SK-N-MC (cell line): ENCODE results near the gene OR5P2.
"Not testable (repeated sequence)": the region's sequence is repeated elsewhere in the genome, so short reads cannot be mapped to it uniquely, and the experiment has no call there.

ENCODE experiments used
- DNase-seq: peaks from one replicate; pipeline ENCODE4 v3.0.0-alpha.2; 2011; ENCODE audit warnings: low read depth, low spot score
- H3K27ac ChIP-seq: fragments of 200-600 bp; sonication (generic); 2 replicates; pipeline ENCODE4 v1.5.1; 2016; ENCODE audit warnings: mixed run types
- H3K36me3 ChIP-seq: fragments of 200-600 bp; sonication (generic); 2 replicates; pipeline ENCODE4 v1.6.1; 2017; ENCODE audit warnings: antibody characterized with exemption, low read length, mixed read lengths; ENCODE audit not compliant: insufficient read depth
- H3K4me3 ChIP-seq: fragments of 200-600 bp; sonication (generic); 2 replicates; pipeline ENCODE4 v1.5.1; 2016
- H3K9ac ChIP-seq: fragments of 200-600 bp; sonication (generic); 2 replicates; pipeline ENCODE4 v1.8.0; 2017; ENCODE audit warnings: mixed run types, mixed read lengths; ENCODE audit not compliant: insufficient read length
- H3K9me3 ChIP-seq: fragments of 200-600 bp; sonication (generic); 2 replicates; pipeline ENCODE4 v1.6.1; 2017; ENCODE audit warnings: low read depth, mild to moderate bottlenecking, antibody characterized with exemption, low read length, moderate library complexity, mixed read lengths
- EZH2 ChIP-seq: fragments of 200-600 bp; sonication (generic); IDR thresholded peaks from one replicate; pipeline ENCODE4 v1.6.1; 2017; ENCODE audit warnings: antibody characterized with exemption
- FOXP2 ChIP-seq: optimal IDR thresholded peaks from 2 replicates; pipeline ENCODE3; 2011; ENCODE audit warnings: mild to moderate bottlenecking, moderate library complexity; ENCODE audit not compliant: insufficient read depth; ENCODE audit errors: extremely low read length, control extremely low read depth
- POLR2AphosphoS5 ChIP-seq: IDR thresholded peaks from 2 replicates; pipeline ENCODE4 v1.6.1; 2012; ENCODE audit warnings: mild to moderate bottlenecking, low read depth, low read length, borderline replicate concordance

Gene OR5P2

GRCh38 chr11:7793233-7793632 is 3.5 kb downstream of the OR5P2 start:
- H3K27ac ChIP-seq, result no peak overlapping the region
- DNase-seq, result no peak
- no peaks in the 10 kb centered on the region for H3K9me3 ChIP-seq
- H3K36me3 ChIP-seq, result no peaks in the 10 kb centered on the region
- TF ChIP-seq EZH2 (no peak), POLR2AphosphoS5 (no peak), FOXP2 (no peak)
- H3K9ac ChIP-seq, result no peak overlapping the region
- no peak overlapping the region for H3K4me3 ChIP-seq

- TF ChIP-seq EZH2 (no peak), FOXP2 (no peak), POLR2AphosphoS5 (no peak)
- DNase-seq, result no peak
Measured at GRCh38 chr11:7787239-7787638, 9.5 kb downstream of the OR5P2 start.

GRCh38 chr11:7775689-7776088 is 21.1 kb downstream of the OR5P2 start:
- no peak for DNase-seq
- no peak for TF ChIP-seq POLR2AphosphoS5
- no peak for TF ChIP-seq FOXP2
- no peak for TF ChIP-seq EZH2
- no peaks in the 10 kb centered on the region for H3K9me3 ChIP-seq
- no peak overlapping the region for H3K9ac ChIP-seq
- H3K4me3 ChIP-seq, result no peak overlapping the region
- H3K36me3 ChIP-seq, result no peaks in the 10 kb centered on the region
- H3K27ac ChIP-seq, result no peak overlapping the region

More at GRCh38 chr11:7787239-7787638, 9.5 kb downstream of the OR5P2 start:
- H3K27ac ChIP-seq, result no peak overlapping the region
- no peak overlapping the region for H3K4me3 ChIP-seq
- H3K9me3 ChIP-seq, result no peaks in the 10 kb centered on the region
- H3K9ac ChIP-seq, result no peak overlapping the region
- no peaks in the 10 kb centered on the region for H3K36me3 ChIP-seq

GRCh38 chr11:7764301-7764700 is 32.4 kb downstream of the OR5P2 start:
- not testable (repeated sequence) for H3K4me3 ChIP-seq, DNase-seq, H3K9ac ChIP-seq, H3K27ac ChIP-seq, H3K36me3 ChIP-seq, H3K9me3 ChIP-seq

GRCh38 chr11:7759010-7759409 is 37.7 kb downstream of the OR5P2 start:
- Histone ChIP-seq H3K36me3 (no peaks in the 10 kb centered on the region), H3K9ac (no peak overlapping the region), H3K4me3 (no peak overlapping the region), H3K27ac (no peak overlapping the region), H3K9me3 (no peaks in the 10 kb centered on the region)
- TF ChIP-seq FOXP2, result no peak
- no peak for TF ChIP-seq POLR2AphosphoS5
- TF ChIP-seq EZH2, result no peak
- DNase-seq, result no peak

GRCh38 chr11:7749456-7749855 is 47.3 kb downstream of the OR5P2 start:
- H3K27ac ChIP-seq, result no peak overlapping the region
- no peak overlapping the region for H3K9ac ChIP-seq
- no peaks in the 10 kb centered on the region for H3K9me3 ChIP-seq
- H3K4me3 ChIP-seq, result no peak overlapping the region
- no peak for TF ChIP-seq FOXP2
- TF ChIP-seq EZH2, result no peak
- no peak for TF ChIP-seq POLR2AphosphoS5
- no peak for DNase-seq
- no peaks in the 10 kb centered on the region for H3K36me3 ChIP-seq
